NCI-H1694 treated with DMSO at 0.1 percent for 48 hours (cell line): ENCODE data around the gene USP10.
"Not testable (repeated sequence)": the region's sequence is repeated elsewhere in the genome, so short reads cannot be mapped to it uniquely, and the experiment has no call there.

ENCODE experiments used
- DNase-seq: peaks from one replicate; lab custom pipeline; 2025; lab: John Stamatoyannopoulos, UW

The USP10 gene

GRCh38 chr16:84675423-84675822 lies 24.4 kb upstream of the USP10 start:
- no peak for DNase-seq

GRCh38 chr16:84675884-84676283 lies 23.9 kb upstream of the USP10 start:
- DNase-seq, result no peak

- no peak for DNase-seq
Observed at GRCh38 chr16:84677017-84677803, 22.6 kb upstream of the USP10 start.

GRCh38 chr16:84677849-84678248 lies 22.0 kb upstream of the USP10 start:
- DNase-seq, result no peak

- no peak for DNase-seq
Observed at GRCh38 chr16:84678541-84678940, 21.3 kb upstream of the USP10 start.

- DNase-seq, result no peak
Observed at GRCh38 chr16:84680165-84680842, 19.5 kb upstream of the USP10 start.

GRCh38 chr16:84680843-84681629 lies 18.8 kb upstream of the USP10 start:
- no peak for DNase-seq

GRCh38 chr16:84683691-84684591 lies 15.9 kb upstream of the USP10 start:
- DNase-seq, result no peak

GRCh38 chr16:84684592-84684965 lies 15.2 kb upstream of the USP10 start:
- DNase-seq, result no peak

GRCh38 chr16:84685210-84685609 lies 14.6 kb upstream of the USP10 start:
- DNase-seq, result no peak

- DNase-seq, result no peak
Observed at GRCh38 chr16:84686707-84687298, 13.0 kb upstream of the USP10 start.

- DNase-seq, result no peak
Observed at GRCh38 chr16:84687715-84688114, 12.1 kb upstream of the USP10 start.

- DNase-seq, result not testable (repeated sequence)
Observed at GRCh38 chr16:84688163-84688562, 11.6 kb upstream of the USP10 start.

GRCh38 chr16:84689111-84689510 lies 10.7 kb upstream of the USP10 start:
- DNase-seq, result no peak

- DNase-seq, result no peak
Observed at GRCh38 chr16:84690088-84690819, 9.5 kb upstream of the USP10 start.

- no peak for DNase-seq
Observed at GRCh38 chr16:84692451-84693214, 7.2 kb upstream of the USP10 start.

- not testable (repeated sequence) for DNase-seq
Observed at GRCh38 chr16:84693869-84694268, 5.9 kb upstream of the USP10 start.

- DNase-seq, result no peak
Observed at GRCh38 chr16:84694980-84695379, 4.8 kb upstream of the USP10 start.

GRCh38 chr16:84699147-84699711 lies 571 bp upstream of the USP10 start:
- DNase-seq, result no peak
